GM20000 (cell line): ENCODE data around the gene PPP2R5C.
A peak's percentile ranks its signal among the peaks of the same experiment; 100 is the strongest.

Source experiments
- DNase-seq: peaks from one replicate; pipeline ENCODE4 v3.0.0; 2012; ENCODE audit warnings: low spot score
- CTCF ChIP-seq: IDR thresholded peaks from 2 replicates; pipeline ENCODE4 v1.5.1; 2012; ENCODE audit warnings: mild to moderate bottlenecking, control low read depth; ENCODE audit errors: extremely low read depth, missing control alignments

The PPP2R5C gene

GRCh38 chr14:101956179-101956885 lies 194.8 kb downstream of the PPP2R5C start:
- no peak for DNase-seq

GRCh38 chr14:101957406-101958234 lies 196.1 kb downstream of the PPP2R5C start:
- TF ChIP-seq CTCF = no peak
- DNase-seq = no peak

More at GRCh38 chr14:101956179-101956885, 194.8 kb downstream of the PPP2R5C start:
- TF ChIP-seq CTCF = no peak

GRCh38 chr14:101958418-101959180 lies 197.1 kb downstream of the PPP2R5C start:
- no peak for TF ChIP-seq CTCF
- no peak for DNase-seq

DNA sequence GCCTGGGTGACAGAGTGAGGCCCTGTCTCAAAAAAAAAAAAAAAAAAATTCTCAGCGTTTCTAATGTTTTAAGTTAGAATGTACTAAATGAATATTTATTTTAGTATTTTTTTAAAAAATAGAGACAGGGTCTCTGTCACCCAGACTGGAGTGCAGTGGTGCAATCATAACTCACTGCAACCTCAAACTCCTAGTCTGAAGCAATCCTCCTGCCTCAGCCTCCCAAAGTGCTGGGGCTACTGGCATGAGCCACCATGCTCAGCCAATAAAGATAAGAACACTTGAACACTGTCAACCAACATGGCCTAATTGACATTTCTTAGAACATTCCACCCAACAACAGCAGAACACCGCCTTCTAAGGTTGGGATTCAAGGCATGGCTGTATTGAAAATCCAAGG lies 197.8 kb downstream of the PPP2R5C start:
- TF ChIP-seq CTCF = no peak
- no peak for DNase-seq

DNA sequence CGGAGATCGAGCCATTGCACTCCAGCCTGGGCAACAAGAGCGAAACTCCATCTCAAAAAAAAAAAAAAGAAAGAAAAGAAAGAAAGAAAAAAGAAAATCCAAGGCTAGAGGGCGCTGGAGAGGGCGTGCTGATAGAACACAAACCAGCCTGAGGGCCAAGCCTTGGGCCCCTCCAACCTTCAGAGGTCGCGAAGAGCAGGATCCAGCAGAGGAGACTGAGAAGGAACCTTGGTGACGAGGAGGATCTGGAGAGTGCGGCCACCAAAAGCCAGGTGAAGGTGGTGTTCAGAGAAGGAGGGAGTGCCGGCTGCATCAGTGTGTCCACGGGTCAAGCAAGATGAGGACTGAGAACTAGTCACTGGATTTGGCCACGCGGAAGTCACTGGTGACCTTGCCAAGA lies 198.7 kb downstream of the PPP2R5C start:
- peak; percentile 33 for TF ChIP-seq CTCF
- no peak for DNase-seq

GRCh38 chr14:101961011-101961721 lies 199.7 kb downstream of the PPP2R5C start:
- peak; percentile 85 for DNase-seq
- TF ChIP-seq CTCF = peak; percentile 98
